Fibroblast of lung (primary cell): ENCODE data around the gene SH2D7. TPM values are rescaled to one million over a fixed set of nuclear protein-coding genes. Genes with fewer than 3 reads are reported as not detected.

Source experiments
- DNase-seq, 2 donors: peaks; one replicate each; pipeline versions ENCODE4 v3.0.0 to v3.0.0-alpha.2; 2010; ENCODE audit warnings: low read depth in 2 of 2
- H2AFZ ChIP-seq: 2 replicates; pipeline ENCODE4 v1.5.1; 2012; ENCODE audit warnings: low read length, control low read depth, inconsistent platforms
- H3K27ac ChIP-seq: 2 replicates; pipeline ENCODE4 v1.5.1; 2011; ENCODE audit warnings: low read length, control low read depth; ENCODE audit not compliant: insufficient read depth
- H3K27me3 ChIP-seq: 2 replicates; pipeline ENCODE4 v1.5.1; 2011; ENCODE audit warnings: mild to moderate bottlenecking, low read length; ENCODE audit not compliant: control insufficient read depth, insufficient read depth
- H3K36me3 ChIP-seq: 2 replicates; pipeline ENCODE4 v1.5.1; 2011; ENCODE audit warnings: low read length; ENCODE audit not compliant: control insufficient read depth, insufficient read depth
- H3K4me1 ChIP-seq: 2 replicates; pipeline ENCODE4 v1.5.1; 2011; ENCODE audit warnings: low read length; ENCODE audit not compliant: control insufficient read depth, insufficient read depth; ENCODE audit errors: extremely low read depth
- H3K4me2 ChIP-seq: 2 replicates; pipeline ENCODE4 v1.5.1; 2011; ENCODE audit warnings: low read length, control low read depth; ENCODE audit not compliant: insufficient read depth; ENCODE audit errors: extremely low read depth
- H3K4me3 ChIP-seq, 4 experiments: fragments of 200-600 bp in 1 of 4; sonication (generic) in 1 of 4; replicated peaks in 1 of 4; 2 replicates each; pipeline ENCODE4 v1.5.1; 2011 to 2016; ENCODE audit warnings: low read length in 4 of 4, low read depth in 3 of 4, mild to moderate bottlenecking in 3 of 4, control low read depth in 2 of 4, inconsistent platforms in 1 of 4, mixed read lengths in 1 of 4; ENCODE audit not compliant: insufficient read depth in 1 of 4; ENCODE audit errors: control extremely low read depth in 1 of 4
- H3K79me2 ChIP-seq: 2 replicates; pipeline ENCODE4 v1.5.1; 2012; ENCODE audit warnings: mild to moderate bottlenecking, low read length, inconsistent platforms; ENCODE audit not compliant: control insufficient read depth, insufficient read depth
- H3K9ac ChIP-seq: 2 replicates; pipeline ENCODE4 v1.5.1; 2011; ENCODE audit warnings: mild to moderate bottlenecking, low read length, control low read depth; ENCODE audit not compliant: insufficient read depth
- H3K9me3 ChIP-seq: 2 replicates; pipeline ENCODE4 v1.5.1; 2012; ENCODE audit warnings: low read depth, low read length; ENCODE audit not compliant: control insufficient read depth, insufficient read depth
- H4K20me1 ChIP-seq: 2 replicates; pipeline ENCODE4 v1.5.1; 2011; ENCODE audit warnings: low read length; ENCODE audit not compliant: control insufficient read depth, insufficient read depth; ENCODE audit errors: extremely low read depth
- CTCF ChIP-seq, 2 donors: IDR thresholded peaks in 1 of 2; conservative IDR thresholded peaks in 1 of 2; 1 replicate in 1 of 2; 2 replicates in 1 of 2; pipeline ENCODE4 v1.5.1; 2011 to 2012; ENCODE audit warnings: low read length in 2 of 2, control low read depth in 1 of 2, inconsistent platforms in 1 of 2, low read depth in 1 of 2, mild to moderate bottlenecking in 1 of 2
- EZH2 ChIP-seq: IDR thresholded peaks from 2 replicates; pipeline ENCODE4 v1.5.1; 2012; ENCODE audit warnings: low read length, control low read depth, mild to moderate bottlenecking; ENCODE audit errors: missing control alignments
- polyA plus RNA-seq, 2 donors: library from polyadenylated mRNA; depleted of rRNA in 1 of 2; stranded (reverse) in 1 of 2; unstranded in 1 of 2; fragments of >200 nt; gene quantifications; 2 replicates each; pipeline ENCODE4 v1.2.1, GENCODE V29; 2011 to 2012; ENCODE audit warnings: missing spikeins in 1 of 2
- total RNA-seq: library from RNA; depleted of rRNA; stranded (reverse); fragments of >200 nt; gene quantifications from 2 replicates; pipeline ENCODE4 v1.2.1, GENCODE V29; 2014

The SH2D7 gene
- total and polyA plus RNA-seq, 2 donors (not counting 1 experiment from before 2014, with no cell fraction given), result 0.03 TPM; not detected in 1

DNA sequence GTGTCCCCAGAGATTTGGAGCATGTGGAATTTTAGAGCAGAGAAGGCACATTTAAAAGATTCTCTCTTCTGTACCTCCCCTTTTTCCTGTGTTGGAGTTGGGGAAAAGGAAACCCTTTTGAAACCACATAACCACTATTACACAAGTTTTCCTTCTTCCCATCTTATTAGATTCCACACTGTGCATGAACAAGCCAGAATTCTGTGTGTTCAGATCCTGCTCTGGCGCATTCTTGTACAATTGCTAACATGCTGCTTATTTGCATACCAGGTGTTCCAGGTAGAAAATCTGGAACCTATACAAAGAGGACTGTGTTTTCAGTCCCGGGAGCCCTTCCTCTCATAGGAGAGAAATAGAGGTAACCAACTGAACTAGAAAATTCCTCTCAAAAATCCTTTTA, 41.4 kb downstream of the SH2D7 start:
- H3K4me2 ChIP-seq, result no peak overlapping the region
- no peak overlapping the region for H3K4me3 ChIP-seq
- no peak for DNase-seq

DNA sequence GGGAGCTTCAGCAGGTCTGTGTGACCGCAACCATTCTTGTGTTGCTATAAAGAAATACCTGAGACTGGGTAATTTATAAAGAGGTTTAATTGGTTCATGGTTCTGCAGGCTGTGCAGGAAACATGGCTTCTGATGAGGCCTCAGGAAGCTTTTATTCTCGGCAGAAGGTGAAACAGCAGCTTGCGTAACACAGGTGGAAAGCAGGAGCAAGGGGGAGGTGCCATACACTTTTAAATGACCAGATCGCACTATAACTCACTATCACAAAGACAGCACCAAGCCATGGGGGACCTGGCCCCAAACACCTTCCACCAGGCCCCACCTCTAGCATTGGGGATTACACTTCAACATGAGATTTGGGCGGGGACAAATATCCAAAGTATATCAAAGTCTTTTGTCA, 47.2 kb downstream of the SH2D7 start:
- no peak for DNase-seq
- no peak overlapping the region for H3K27ac ChIP-seq
- no peak for TF ChIP-seq EZH2
- TF ChIP-seq CTCF (conservative IDR thresholded peaks at IDR 0.05 in 1 of 2, IDR thresholded peaks at IDR 0.05 in 1 of 2; ENCODE audit: low read depth in 1 of 2, low read length in 2 of 2), result no peak
- H3K79me2 ChIP-seq, result no peaks in the 10 kb centered on the region
- no peak overlapping the region for H3K4me2 ChIP-seq
- H2AFZ ChIP-seq, result no peak overlapping the region
- H3K9me3 ChIP-seq, result no peaks in the 10 kb centered on the region
- no peak overlapping the region for H3K4me3 ChIP-seq
- no peaks in the 10 kb centered on the region for H3K27me3 ChIP-seq
- no peaks in the 10 kb centered on the region for H4K20me1 ChIP-seq
- H3K4me1 ChIP-seq, result no peaks in the 10 kb centered on the region
- H3K9ac ChIP-seq, result no peak overlapping the region
- no peaks in the 10 kb centered on the region for H3K36me3 ChIP-seq

More for the DNA sequence above, 41.4 kb downstream of the SH2D7 start:
- Histone ChIP-seq H2AFZ (no peak overlapping the region), H3K9ac (no peak overlapping the region), H3K4me1 (no peaks in the 10 kb centered on the region), H3K27me3 (peaks cover 3% of the 10 kb centered on the region), H4K20me1 (no peaks in the 10 kb centered on the region), H3K79me2 (no peaks in the 10 kb centered on the region), H3K36me3 (no peaks in the 10 kb centered on the region), H3K9me3 (no peaks in the 10 kb centered on the region), H3K27ac (no peak overlapping the region)
- TF ChIP-seq CTCF (conservative IDR thresholded peaks at IDR 0.05 in 1 of 2, IDR thresholded peaks at IDR 0.05 in 1 of 2; ENCODE audit: low read depth in 1 of 2, low read length in 2 of 2) (no peak), EZH2 (no peak)

- no peak for DNase-seq
- Histone ChIP-seq H3K9me3 (no peaks in the 10 kb centered on the region), H3K27me3 (no peaks in the 10 kb centered on the region), H4K20me1 (no peaks in the 10 kb centered on the region), H3K79me2 (no peaks in the 10 kb centered on the region), H3K4me1 (no peaks in the 10 kb centered on the region), H3K27ac (no peak overlapping the region), H3K4me2 (no peak overlapping the region), H3K4me3 (no peak overlapping the region), H2AFZ (no peak overlapping the region), H3K9ac (no peak overlapping the region), H3K36me3 (no peaks in the 10 kb centered on the region)
- TF ChIP-seq EZH2, result no peak
These were observed 47.9 kb downstream of the SH2D7 start for GRCh38 chr15:78140292-78140691.
